Endothelial cell of umbilical vein (primary cell): Measurements from ENCODE around the gene TCF25. TPM values are rescaled to one million over a fixed set of nuclear protein-coding genes. Genes with fewer than 3 reads are reported as not detected.

ENCODE experiments used
- BruUV-seq: library from RNA; stranded (reverse); fragments of 400-500 nt; replicated peaks from 2 replicates; lab custom pipeline; 2021; lab: Mats Ljungman, UMichigan
- CTCF ChIA-PET: fragments of 300-600, 350-600 bp; sonication (Branson Sonifier 250); formaldehyde crosslinking; loops from one replicate; lab custom pipeline; 2021; ENCODE audit warnings: antibody characterized with exemption, inconsistent platforms; lab: Charles Lee
- POLR2A ChIA-PET: fragments of 300-600, 350-600 bp; sonication (Branson Sonifier 250); formaldehyde crosslinking; loops from one replicate; lab custom pipeline; 2021; ENCODE audit warnings: antibody characterized with exemption, inconsistent platforms; lab: Charles Lee
- DNase-seq: peaks from one replicate; pipeline ENCODE4 v3.0.0-alpha.2; 2011; ENCODE audit warnings: low read depth, low spot score
- FAIRE-seq: peaks from 2 replicates; lab custom pipeline; 2011; peaks lifted over from hg19 to GRCh38; lab: Jason Lieb, UNC
- H2AFZ ChIP-seq: 2 replicates; pipeline ENCODE4 v1.6.0; 2012; ENCODE audit warnings: low read depth, low read length, control low read depth, inconsistent platforms
- H3K27ac ChIP-seq: 2 replicates; pipeline ENCODE4 v1.5.1; 2011; ENCODE audit warnings: low read depth, mild to moderate bottlenecking, control low read depth, low read length, moderate library complexity; ENCODE audit not compliant: insufficient read depth
- H3K27me3 ChIP-seq, 2 experiments: 2 replicates each; pipeline versions ENCODE4 v1.6.0 to v1.6.1; 2011; ENCODE audit warnings: low read length in 2 of 2, mixed read lengths in 1 of 2; ENCODE audit not compliant: control insufficient read depth in 2 of 2, insufficient read depth in 2 of 2
- H3K36me3 ChIP-seq, 2 experiments: 2 replicates in 1 of 2; 3 replicates in 1 of 2; pipeline ENCODE4 v1.5.1; 2011; ENCODE audit warnings: low read length in 2 of 2, mild to moderate bottlenecking in 1 of 2, moderate library complexity in 1 of 2; ENCODE audit not compliant: control insufficient read depth in 2 of 2, insufficient read depth in 2 of 2; ENCODE audit errors: extremely low read depth in 1 of 2
- H3K4me1 ChIP-seq: 3 replicates; pipeline ENCODE4 v1.5.1; 2011; ENCODE audit warnings: mild to moderate bottlenecking, low read length; ENCODE audit not compliant: control insufficient read depth, insufficient read depth; ENCODE audit errors: extremely low read depth
- H3K4me2 ChIP-seq: 2 replicates; pipeline ENCODE4 v1.6.1; 2011; ENCODE audit warnings: low read length, control low read depth, mixed read lengths; ENCODE audit not compliant: insufficient read depth
- H3K4me3 ChIP-seq, 3 experiments: fragments of 200-600 bp in 1 of 3; sonication (generic), shearing (Covaris generic) in 1 of 3; replicated peaks in 1 of 3; 2 replicates each; pipeline ENCODE4 v1.5.1; 2011 to 2016; ENCODE audit warnings: control low read depth in 3 of 3, low read length in 3 of 3, mild to moderate bottlenecking in 2 of 3, inconsistent platforms in 1 of 3, low read depth in 1 of 3, moderate library complexity in 1 of 3; ENCODE audit not compliant: insufficient read depth in 1 of 3
- H3K79me2 ChIP-seq: 2 replicates; pipeline ENCODE4 v1.6.0; 2012; ENCODE audit warnings: low read length, inconsistent platforms; ENCODE audit not compliant: control insufficient read depth, insufficient read depth
- H3K9ac ChIP-seq: replicated peaks from 2 replicates; pipeline ENCODE3; 2011; ENCODE audit warnings: low read length, control low read depth; ENCODE audit not compliant: insufficient read depth; ENCODE audit errors: extremely low read depth
- H3K9me1 ChIP-seq: replicated peaks from 3 replicates; pipeline ENCODE4 v1.6.0; 2011; ENCODE audit warnings: mild to moderate bottlenecking, low read length; ENCODE audit not compliant: control insufficient read depth, insufficient read depth; ENCODE audit errors: extremely low read depth
- H3K9me3 ChIP-seq: replicated peaks from 2 replicates; pipeline ENCODE4 v1.5.1; 2012; ENCODE audit warnings: low read length, inconsistent platforms; ENCODE audit not compliant: control insufficient read depth, insufficient read depth
- H4K20me1 ChIP-seq: replicated peaks from 2 replicates; pipeline ENCODE3; 2011; ENCODE audit warnings: mild to moderate bottlenecking, low read length; ENCODE audit not compliant: control insufficient read depth, insufficient read depth; ENCODE audit errors: extremely low read depth
- EZH2 ChIP-seq: IDR thresholded peaks from 2 replicates; pipeline ENCODE4 v1.6.1; 2012; ENCODE audit warnings: borderline replicate concordance, low read depth, mild to moderate bottlenecking, moderate library complexity, low read length, inconsistent platforms; ENCODE audit not compliant: severe bottlenecking
- FOS ChIP-seq: IDR thresholded peaks from 2 replicates; pipeline ENCODE4 v1.6.1; 2011; ENCODE audit warnings: mild to moderate bottlenecking, low read length, moderate library complexity, borderline replicate concordance; ENCODE audit not compliant: insufficient read depth
- GATA2 ChIP-seq: IDR thresholded peaks from 2 replicates; pipeline ENCODE4 v1.7.0; 2011; ENCODE audit warnings: low read depth, mild to moderate bottlenecking, moderate library complexity, mixed read lengths, low read length; ENCODE audit not compliant: insufficient read length, insufficient read depth
- JUN ChIP-seq: IDR thresholded peaks from 2 replicates; pipeline ENCODE4 v1.6.1; 2011; ENCODE audit warnings: borderline replicate concordance, low read depth; ENCODE audit not compliant: insufficient read length, insufficient read depth
- MYC ChIP-seq: IDR thresholded peaks from one replicate; pipeline ENCODE4 v1.6.1; 2011; ENCODE audit warnings: mild to moderate bottlenecking, low read depth, low read length
- POLR2A ChIP-seq: IDR thresholded peaks from 2 replicates; pipeline ENCODE4 v1.6.1; 2012; ENCODE audit warnings: low read depth, mild to moderate bottlenecking, control low read depth, low read length
- POLR2AphosphoS5 ChIP-seq: IDR thresholded peaks from 2 replicates; pipeline ENCODE4 v1.6.1; 2012; ENCODE audit warnings: low read depth, mild to moderate bottlenecking, control low read depth, low read length, moderate library complexity; ENCODE audit not compliant: insufficient read depth
- dilution Hi-C: fragments of 300-500 bp; cut with MboI; formaldehyde crosslinking; loops from one replicate; pipeline ENCODE4 v1.15.0; 2019; ENCODE audit warnings: low sequenced_read_pairs; ENCODE audit not compliant: extremely low pct_ligation_motif_present
- intact Hi-C: fragments of 100-400 bp; cut with micrococcal nuclease; formaldehyde crosslinking; loops from one replicate; pipeline ENCODE4 v1.10.0; 2022
- polyA plus RNA-seq, 4 experiments: library from polyadenylated mRNA; depleted of rRNA in 3 of 4; stranded (reverse) in 3 of 4; unstranded in 1 of 4; fragments of >200 nt; gene quantifications; 2 replicates each; pipeline versions ENCODE4 v1.2.1 to v1.2.3, GENCODE V29; 2011 to 2012; ENCODE audit warnings: missing spikeins in 1 of 4
- total RNA-seq: library from RNA; stranded (reverse); gene quantifications from 2 replicates; pipeline ENCODE4 v1.2.3, GENCODE V29; 2021
- TF ChIP-seq, protein P1 (sequence below), 2 donors: IDR thresholded peaks; 1 replicate in 1 of 2; 2 replicates in 1 of 2; pipeline ENCODE4 v1.5.1; 2011; ENCODE audit warnings: low read length in 2 of 2, mild to moderate bottlenecking in 2 of 2, moderate library complexity in 2 of 2, control low read depth in 1 of 2, inconsistent platforms in 1 of 2, low read depth in 1 of 2; ENCODE audit not compliant: insufficient read depth in 1 of 2; ENCODE audit errors: extremely low read depth in 1 of 2
- TF ChIP-seq, protein P2 (sequence below): IDR thresholded peaks from 2 replicates; pipeline ENCODE4 v1.6.1; 2011; ENCODE audit not compliant: insufficient read depth, insufficient read length

Gene TCF25
- total and polyA plus RNA-seq, 2 donors (not counting 3 experiments of a cell fraction or from before 2014, with no cell fraction given), result 193 to 234 TPM

DNA sequence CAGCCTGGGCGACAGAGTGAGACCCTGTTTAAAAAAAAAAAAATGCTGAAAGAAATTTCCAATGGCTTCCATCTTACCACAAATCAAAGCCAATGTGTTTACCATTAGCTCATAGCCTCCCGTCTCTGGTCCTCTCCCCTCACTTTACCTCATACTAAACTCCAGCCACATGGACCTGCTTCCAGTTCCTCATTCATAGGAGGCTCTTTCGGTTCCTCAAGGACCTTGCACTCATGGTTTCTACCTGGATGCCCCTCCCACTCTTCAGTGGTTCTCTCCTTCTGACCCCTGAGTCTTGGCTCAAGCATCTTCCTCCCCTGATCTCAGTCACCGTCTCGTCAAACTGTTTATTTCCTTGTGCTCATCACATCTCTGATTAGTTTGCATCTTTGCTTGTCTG is 71.4 kb downstream of the TCF25 start:
- no peak for FAIRE-seq
- CTCF ChIA-PET, result interaction anchor here (1.1 kb wide), 1 partner anchor 9 kb away, joined by 3 read pairs; no protein-coding TSS in a partner anchor
- intact Hi-C loops, result no loop called here
- H3K79me2 ChIP-seq, result peaks cover 6% of the 10 kb centered on the region
- no peak overlapping the region for H3K4me2 ChIP-seq
- no peaks in the 10 kb centered on the region for H3K36me3 ChIP-seq
- TF ChIP-seq JUN (no peak), FOS (no peak)
- TF ChIP-seq, protein P1, sequence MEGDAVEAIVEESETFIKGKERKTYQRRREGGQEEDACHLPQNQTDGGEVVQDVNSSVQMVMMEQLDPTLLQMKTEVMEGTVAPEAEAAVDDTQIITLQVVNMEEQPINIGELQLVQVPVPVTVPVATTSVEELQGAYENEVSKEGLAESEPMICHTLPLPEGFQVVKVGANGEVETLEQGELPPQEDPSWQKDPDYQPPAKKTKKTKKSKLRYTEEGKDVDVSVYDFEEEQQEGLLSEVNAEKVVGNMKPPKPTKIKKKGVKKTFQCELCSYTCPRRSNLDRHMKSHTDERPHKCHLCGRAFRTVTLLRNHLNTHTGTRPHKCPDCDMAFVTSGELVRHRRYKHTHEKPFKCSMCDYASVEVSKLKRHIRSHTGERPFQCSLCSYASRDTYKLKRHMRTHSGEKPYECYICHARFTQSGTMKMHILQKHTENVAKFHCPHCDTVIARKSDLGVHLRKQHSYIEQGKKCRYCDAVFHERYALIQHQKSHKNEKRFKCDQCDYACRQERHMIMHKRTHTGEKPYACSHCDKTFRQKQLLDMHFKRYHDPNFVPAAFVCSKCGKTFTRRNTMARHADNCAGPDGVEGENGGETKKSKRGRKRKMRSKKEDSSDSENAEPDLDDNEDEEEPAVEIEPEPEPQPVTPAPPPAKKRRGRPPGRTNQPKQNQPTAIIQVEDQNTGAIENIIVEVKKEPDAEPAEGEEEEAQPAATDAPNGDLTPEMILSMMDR (IDR thresholded peaks at IDR 0.05; ENCODE audit: extremely low read depth in 1 of 2, insufficient read depth in 1 of 2, low read depth in 1 of 2, low read length in 2 of 2), result no peak
- no peaks in the 10 kb centered on the region for H4K20me1 ChIP-seq
- dilution Hi-C loops, result no loop called here
- peaks cover 4% of the 10 kb centered on the region for H3K4me1 ChIP-seq
- POLR2A ChIA-PET, result no interaction called here
- no peak for DNase-seq
- no peak overlapping the region for H3K27ac ChIP-seq
- no peaks in the 10 kb centered on the region for H3K9me3 ChIP-seq
- BruUV-seq, result no TSS peak
- no peak overlapping the region for H3K9ac ChIP-seq
- no peak overlapping the region for H2AFZ ChIP-seq
- H3K4me3 ChIP-seq, result no peak overlapping the region
- H3K9me1 ChIP-seq, result no peaks in the 10 kb centered on the region
- peaks cover 0 to 4% of the 10 kb centered on the region in 2 experiments for H3K27me3 ChIP-seq

DNA sequence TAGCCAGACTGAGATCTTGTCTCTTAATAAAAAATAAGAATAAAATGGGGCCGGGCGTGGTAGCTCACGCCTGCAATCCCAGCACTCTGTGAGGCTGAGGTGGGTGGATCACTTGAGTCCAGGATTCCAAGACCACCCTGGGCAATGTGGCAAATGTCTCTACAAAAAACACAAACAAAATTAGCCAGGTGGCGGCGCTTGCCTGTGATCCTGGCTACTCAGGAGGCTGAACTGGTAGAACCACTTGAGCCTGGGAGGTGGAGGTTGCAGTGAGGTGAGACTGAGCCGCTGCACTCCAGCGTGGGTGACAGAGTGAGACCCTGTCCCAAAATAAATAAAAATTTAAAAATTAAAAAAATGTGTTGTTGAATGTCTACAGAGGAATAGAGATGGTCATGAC is 72.3 kb downstream of the TCF25 start:
- Histone ChIP-seq H3K4me1 (peaks cover 4% of the 10 kb centered on the region), H3K79me2 (peaks cover 9% of the 10 kb centered on the region), H3K36me3 (no peaks in the 10 kb centered on the region), H3K9me1 (no peaks in the 10 kb centered on the region), H3K4me2 (no peak overlapping the region), H3K9ac (no peak overlapping the region), H3K27me3 (peaks cover 0 to 4% of the 10 kb centered on the region in 2 experiments), H3K4me3 (no peak overlapping the region), H3K27ac (no peak overlapping the region), H4K20me1 (no peaks in the 10 kb centered on the region), H3K9me3 (no peaks in the 10 kb centered on the region), H2AFZ (no peak overlapping the region)
- intact Hi-C loops, result no loop called here
- FAIRE-seq, result no peak
- no TSS peak for BruUV-seq
- DNase-seq, result no peak
- dilution Hi-C loops, result no loop called here
- ChIA-PET POLR2A (no interaction called here), CTCF (interaction anchor here (1.1 kb wide), 1 partner anchor 10 kb away, joined by 3 read pairs; no protein-coding TSS in a partner anchor)
- TF ChIP-seq, protein P2, sequence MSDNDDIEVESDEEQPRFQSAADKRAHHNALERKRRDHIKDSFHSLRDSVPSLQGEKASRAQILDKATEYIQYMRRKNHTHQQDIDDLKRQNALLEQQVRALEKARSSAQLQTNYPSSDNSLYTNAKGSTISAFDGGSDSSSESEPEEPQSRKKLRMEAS, result no peak
- TF ChIP-seq POLR2A (no peak), GATA2 (no peak), MYC (no peak), FOS (no peak), EZH2 (no peak), JUN (no peak), POLR2AphosphoS5 (no peak)
- TF ChIP-seq, protein P1 (IDR thresholded peaks at IDR 0.05; ENCODE audit: extremely low read depth in 1 of 2, insufficient read depth in 1 of 2, low read depth in 1 of 2, low read length in 2 of 2), result no peak
